ENCODE data around the gene COL27A1.

Gene COL27A1

GRCh38 chr9:114150608-114151007 lies 4.7 kb upstream of the COL27A1 start:
- no peak overlapping the region for H3K4me3 Mint-ChIP-seq
- DNase-seq (no peak), ATAC-seq (no peak)
- H3K4me1 Mint-ChIP-seq, result peaks cover 11% of the 10 kb centered on the region
- H3K27me3 Mint-ChIP-seq, result peaks cover 53% of the 10 kb centered on the region
- no peaks in the 10 kb centered on the region for H3K9me3 Mint-ChIP-seq
- no peaks in the 10 kb centered on the region for H3K36me3 Mint-ChIP-seq (ENCODE audit: low read depth)
- no peak overlapping the region for H3K27ac Mint-ChIP-seq

- H3K9me3 Mint-ChIP-seq, result no peaks in the 10 kb centered on the region
- no peak overlapping the region for H3K27ac Mint-ChIP-seq
- no peak for ATAC-seq
- no peak for DNase-seq
- peaks cover 56% of the 10 kb centered on the region for H3K27me3 Mint-ChIP-seq
- peaks cover 15% of the 10 kb centered on the region for H3K4me1 Mint-ChIP-seq
- H3K36me3 Mint-ChIP-seq (ENCODE audit: low read depth), result no peaks in the 10 kb centered on the region
- no peak overlapping the region for H3K4me3 Mint-ChIP-seq
These were observed 3.8 kb upstream of the COL27A1 start for GRCh38 chr9:114151426-114151956.

GRCh38 chr9:114153761-114154599 lies 1.4 kb upstream of the COL27A1 start:
- DNase-seq, result no peak
- H3K27me3 Mint-ChIP-seq, result peaks cover 56% of the 10 kb centered on the region

GRCh38 chr9:114154600-114155102 lies 686 bp upstream of the COL27A1 start:
- H3K36me3 Mint-ChIP-seq (ENCODE audit: low read depth), result no peaks in the 10 kb centered on the region

More at GRCh38 chr9:114153761-114154599, 1.4 kb upstream of the COL27A1 start:
- Mint-ChIP-seq H3K27ac (no peak overlapping the region), H3K4me3 (peak overlapping the region; percentile 65), H3K36me3 (ENCODE audit: low read depth) (no peaks in the 10 kb centered on the region), H3K4me1 (peaks cover 24% of the 10 kb centered on the region), H3K9me3 (no peaks in the 10 kb centered on the region)
- no peak for ATAC-seq

GRCh38 chr9:114155995-114156656 lies 789 bp downstream of the COL27A1 start:
- peaks cover 45% of the 10 kb centered on the region for H3K27me3 Mint-ChIP-seq

More at GRCh38 chr9:114154600-114155102, 686 bp upstream of the COL27A1 start:
- Mint-ChIP-seq H3K27me3 (peaks cover 56% of the 10 kb centered on the region), H3K9me3 (no peaks in the 10 kb centered on the region), H3K4me3 (peak overlapping the region; percentile 65), H3K27ac (no peak overlapping the region), H3K4me1 (peaks cover 24% of the 10 kb centered on the region)
- ATAC-seq, result no peak
- no peak for DNase-seq

GRCh38 chr9:114156657-114157421 lies 1.5 kb downstream of the COL27A1 start:
- peak; percentile 36 for DNase-seq
- Mint-ChIP-seq H3K4me3 (peak overlapping the region; percentile 88), H3K27ac (peak overlapping the region; percentile 89), H3K36me3 (ENCODE audit: low read depth) (no peaks in the 10 kb centered on the region), H3K9me3 (no peaks in the 10 kb centered on the region), H3K4me1 (peaks cover 24% of the 10 kb centered on the region), H3K27me3 (peaks cover 38% of the 10 kb centered on the region)
- ATAC-seq, result peak; percentile 27

More at GRCh38 chr9:114155995-114156656, 789 bp downstream of the COL27A1 start:
- Mint-ChIP-seq H3K4me3 (peak overlapping the region; percentile 88), H3K9me3 (no peaks in the 10 kb centered on the region), H3K4me1 (peaks cover 24% of the 10 kb centered on the region), H3K36me3 (ENCODE audit: low read depth) (no peaks in the 10 kb centered on the region), H3K27ac (peak overlapping the region; percentile 89)
- ATAC-seq (peak; percentile 5), DNase-seq (peak; percentile 42)

GRCh38 chr9:114157516-114158176 lies 2.3 kb downstream of the COL27A1 start:
- Mint-ChIP-seq H3K36me3 (ENCODE audit: low read depth) (no peaks in the 10 kb centered on the region), H3K27ac (peak overlapping the region; percentile 62), H3K4me3 (peak overlapping the region; percentile 88), H3K4me1 (peaks cover 24% of the 10 kb centered on the region), H3K27me3 (peaks cover 36% of the 10 kb centered on the region), H3K9me3 (no peaks in the 10 kb centered on the region)
- DNase-seq (no peak), ATAC-seq (no peak)

GRCh38 chr9:114158482-114159130 lies 3.3 kb downstream of the COL27A1 start:
- Mint-ChIP-seq H3K27me3 (peaks cover 28% of the 10 kb centered on the region), H3K9me3 (no peaks in the 10 kb centered on the region), H3K4me1 (peaks cover 26% of the 10 kb centered on the region), H3K4me3 (no peak overlapping the region), H3K27ac (no peak overlapping the region), H3K36me3 (ENCODE audit: low read depth) (no peaks in the 10 kb centered on the region)
- DNase-seq (no peak), ATAC-seq (no peak)

GRCh38 chr9:114159691-114160090 lies 4.4 kb downstream of the COL27A1 start:
- H3K9me3 Mint-ChIP-seq, result no peaks in the 10 kb centered on the region
- ATAC-seq, result no peak
- DNase-seq, result no peak
- peaks cover 23% of the 10 kb centered on the region for H3K4me1 Mint-ChIP-seq
- H3K27ac Mint-ChIP-seq, result no peak overlapping the region
- H3K4me3 Mint-ChIP-seq, result no peak overlapping the region
- peaks cover 21% of the 10 kb centered on the region for H3K27me3 Mint-ChIP-seq
- no peaks in the 10 kb centered on the region for H3K36me3 Mint-ChIP-seq (ENCODE audit: low read depth)

GRCh38 chr9:114161513-114161912 lies 6.2 kb downstream of the COL27A1 start:
- no peak overlapping the region for H3K27ac Mint-ChIP-seq
- H3K9me3 Mint-ChIP-seq, result no peaks in the 10 kb centered on the region
- no peak for DNase-seq
- H3K27me3 Mint-ChIP-seq, result peaks cover 12% of the 10 kb centered on the region
- H3K36me3 Mint-ChIP-seq (ENCODE audit: low read depth), result no peaks in the 10 kb centered on the region
- peaks cover 14% of the 10 kb centered on the region for H3K4me1 Mint-ChIP-seq
- no peak for ATAC-seq
- H3K4me3 Mint-ChIP-seq, result no peak overlapping the region

GRCh38 chr9:114163517-114163951 lies 8.2 kb downstream of the COL27A1 start:
- Mint-ChIP-seq H3K27me3 (peaks cover 6% of the 10 kb centered on the region), H3K4me3 (no peak overlapping the region), H3K36me3 (ENCODE audit: low read depth) (no peaks in the 10 kb centered on the region), H3K27ac (no peak overlapping the region), H3K4me1 (peaks cover 5% of the 10 kb centered on the region), H3K9me3 (no peaks in the 10 kb centered on the region)
- no peak for DNase-seq
- ATAC-seq, result peak; percentile 44

GRCh38 chr9:114164191-114164794 lies 9.0 kb downstream of the COL27A1 start:
- H3K36me3 Mint-ChIP-seq (ENCODE audit: low read depth), result no peaks in the 10 kb centered on the region
- no peak overlapping the region for H3K4me3 Mint-ChIP-seq
- H3K4me1 Mint-ChIP-seq, result peaks cover 5% of the 10 kb centered on the region
- DNase-seq (no peak), ATAC-seq (peak; percentile 17)
- no peaks in the 10 kb centered on the region for H3K9me3 Mint-ChIP-seq
- peaks cover 6% of the 10 kb centered on the region for H3K27me3 Mint-ChIP-seq
- H3K27ac Mint-ChIP-seq, result no peak overlapping the region
